MM.1S (cell line): Measurements from ENCODE around the gene TARBP1.

Experiments used
- CTCF ChIP-seq: fragments of 300-600 bp; sonication (generic); IDR thresholded peaks from 2 replicates; pipeline ENCODE4 v1.5.1; 2016; ENCODE audit warnings: antibody characterized with exemption, low read length, mixed read lengths
- EZH2 ChIP-seq: fragments of 300-600 bp; sonication (generic); optimal IDR thresholded peaks from 2 replicates; pipeline ENCODE3; 2017; ENCODE audit warnings: low read depth, mild to moderate bottlenecking, antibody characterized with exemption, low read length, mixed read lengths

GRCh38 chr1:234528074-234528865, 49.3 kb upstream of the TARBP1 start:
- no peak for TF ChIP-seq CTCF
- no peak for TF ChIP-seq EZH2
